HG03354 (cell line): ENCODE measurements around the gene ANKRD65.
"Not testable (repeated sequence)": the region's sequence is repeated elsewhere in the genome, so short reads cannot be mapped to it uniquely, and the experiment has no call there.

Experiments used
- ATAC-seq: cut with Tn5 transposase; IDR thresholded peaks from one replicate; pipeline ENCODE4 v1.9.1; 2021; ENCODE audit warnings: mild to moderate bottlenecking; ENCODE audit not compliant: unreplicated experiment, poor library complexity, severe bottlenecking

The ANKRD65 gene

DNA sequence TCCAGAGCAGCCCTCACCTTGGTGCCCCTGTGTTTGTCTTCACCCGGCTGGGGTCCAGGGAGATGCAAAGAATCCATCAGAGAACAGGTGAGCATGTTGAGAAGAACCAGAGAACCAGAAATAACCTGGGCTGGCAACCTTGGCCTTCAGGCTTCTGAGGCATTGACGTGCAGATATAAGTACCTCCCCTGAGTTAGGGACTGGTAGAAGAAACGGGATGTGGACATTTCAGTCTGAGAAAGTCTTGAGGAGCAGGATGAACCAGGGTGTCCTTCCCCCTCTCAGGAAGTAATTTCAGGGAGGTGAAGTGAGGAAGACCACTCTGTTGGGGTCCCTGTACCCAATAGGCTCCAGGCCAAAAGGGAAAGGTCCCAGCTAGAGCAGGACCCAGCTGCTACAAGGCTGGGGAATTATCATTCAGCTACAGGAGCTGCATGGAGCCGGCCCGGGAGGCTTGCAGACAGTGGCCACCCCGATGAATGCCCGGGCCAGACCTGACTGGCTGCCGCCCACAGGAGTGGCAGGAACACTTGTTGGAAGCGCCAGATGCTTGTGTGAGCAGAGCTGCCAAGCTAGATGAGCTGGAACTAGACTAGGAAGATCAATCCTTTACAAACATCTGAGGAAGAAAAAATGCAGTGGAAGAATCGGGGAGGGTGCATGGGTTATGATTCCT is 44.4 kb downstream of the ANKRD65 start:
- ATAC-seq = no peak

DNA sequence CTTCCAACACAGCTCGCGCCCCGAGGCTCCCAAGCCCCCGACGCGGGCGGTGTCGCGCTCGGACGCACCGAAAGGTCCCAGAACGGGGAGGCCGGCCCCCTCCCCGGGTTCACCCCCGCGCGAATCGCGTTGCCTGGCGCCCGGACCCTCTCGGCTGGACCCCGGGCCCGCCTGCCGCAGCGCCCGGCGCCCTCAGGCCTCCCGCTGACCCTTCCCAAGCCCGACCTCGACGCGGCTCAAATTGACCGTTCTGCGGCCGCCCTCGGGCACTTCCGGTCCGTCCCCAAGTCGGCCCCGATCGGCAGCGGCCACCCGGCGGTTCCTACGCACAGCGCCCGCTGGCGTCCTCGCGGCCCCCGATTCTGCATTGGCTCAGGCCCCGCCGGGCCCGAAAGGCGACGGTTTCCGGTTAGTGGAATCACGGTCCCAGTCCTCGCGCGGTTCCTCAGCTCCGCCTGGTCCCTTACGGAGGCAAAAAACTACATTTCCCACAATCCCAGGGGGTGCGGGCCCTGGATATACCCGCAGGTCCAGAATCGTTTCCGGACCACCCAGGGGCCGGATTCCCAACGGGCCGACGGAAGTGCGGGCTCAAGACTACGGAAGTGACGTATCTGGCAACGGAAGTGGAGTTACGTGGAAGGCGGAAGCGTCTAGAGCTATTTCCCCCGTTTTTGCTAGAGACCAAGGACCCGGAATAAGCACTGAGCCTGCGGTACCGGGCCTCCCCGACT is 46.0 kb downstream of the ANKRD65 start, which contains the start of gene AURKAIP1:
TSS of gene AURKAIP1 (minus strand) at position 279 of the 734 bp plus-strand sequence. CDS start 451 bp downstream, outside the sequence.
- ATAC-seq = peak; percentile 87

GRCh38 chr1:1374589-1374928 is 46.5 kb downstream of the ANKRD65 start:
- peak; percentile 2 for ATAC-seq

GRCh38 chr1:1373815-1374588 is 47.1 kb downstream of the ANKRD65 start:
- no peak for ATAC-seq

DNA sequence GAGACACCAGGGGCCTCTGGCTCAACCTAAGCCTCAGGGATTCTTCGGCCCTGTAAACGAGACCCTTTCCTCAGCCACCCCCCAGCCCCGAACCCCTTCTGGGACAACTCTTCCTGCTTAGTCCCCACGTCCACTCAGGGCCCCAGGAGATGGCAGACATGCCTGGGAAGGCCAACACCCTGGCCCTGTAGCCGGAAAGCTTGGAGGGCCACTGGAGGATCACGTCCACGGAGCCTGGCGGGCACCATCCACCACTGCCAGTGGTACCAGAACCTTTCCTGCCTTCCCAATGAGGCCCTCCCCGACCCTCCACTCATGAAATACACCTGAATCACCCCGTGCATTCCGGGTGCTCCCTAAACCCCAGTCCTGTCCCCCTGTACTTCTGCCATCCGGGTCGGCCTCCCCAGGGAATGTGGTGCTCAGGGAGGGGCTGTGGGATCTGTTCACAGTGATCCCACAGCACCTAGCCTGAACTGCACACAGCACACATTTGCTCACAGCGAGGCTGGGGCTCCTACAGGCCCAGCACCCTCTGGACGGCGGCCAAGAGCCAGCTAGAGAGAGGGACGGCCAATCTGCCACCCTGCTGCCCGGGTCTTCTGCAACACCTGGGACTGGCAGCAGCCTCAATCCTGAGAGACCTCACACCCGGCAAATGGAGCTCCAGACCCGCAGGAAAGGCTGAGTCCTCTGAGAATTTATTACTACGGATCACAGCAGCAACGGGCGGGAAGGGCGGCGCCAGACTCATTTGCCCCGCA is 47.8 kb downstream of the ANKRD65 start:
- no peak for ATAC-seq

GRCh38 chr1:1371746-1372711 is 49.0 kb downstream of the ANKRD65 start:
- no peak for ATAC-seq

DNA sequence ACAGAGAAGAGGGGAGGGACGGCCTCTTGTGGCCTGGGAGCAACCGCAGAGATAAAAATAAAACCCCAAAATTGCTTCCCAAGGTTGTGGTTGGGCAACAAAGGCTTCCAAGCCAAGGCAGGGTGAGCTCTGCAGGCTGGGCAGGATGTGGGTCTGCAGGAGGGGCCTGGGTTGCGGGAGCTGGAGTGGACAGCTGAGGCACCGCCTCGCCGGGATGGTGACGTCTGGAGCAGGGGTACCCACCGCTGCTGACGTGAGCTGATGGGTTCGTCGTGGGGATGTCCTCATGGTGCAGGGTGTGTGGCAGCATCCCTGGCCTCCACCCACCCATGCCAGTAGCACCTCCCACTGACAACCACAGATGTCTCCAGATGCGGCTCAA is 49.7 kb downstream of the ANKRD65 start:
- ATAC-seq = no peak

DNA sequence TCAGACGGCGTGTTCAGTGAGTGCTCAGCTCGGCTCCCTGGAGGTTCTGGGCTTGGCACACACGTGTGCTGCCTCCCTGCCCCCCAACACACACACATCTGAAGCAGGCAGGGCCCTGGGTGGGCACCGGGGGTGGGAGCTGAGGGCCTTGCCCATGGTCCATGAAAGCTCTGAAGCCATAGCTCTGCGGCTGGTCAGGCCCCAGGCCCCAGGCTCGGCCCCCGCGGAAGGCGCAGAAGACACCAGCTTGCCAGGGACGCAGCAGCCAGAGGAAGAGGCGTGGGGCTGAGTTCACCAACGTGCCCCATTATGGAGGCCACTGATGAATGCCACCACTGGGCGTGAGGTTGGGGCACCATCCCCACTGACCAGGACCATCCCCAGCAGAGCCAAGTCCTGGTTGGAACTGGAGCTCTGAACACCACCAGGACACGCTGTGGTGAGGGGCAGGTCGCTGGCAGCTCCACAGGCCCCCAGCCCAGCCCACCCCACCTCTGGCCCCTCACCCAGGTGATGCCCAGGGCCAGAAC is 50.2 kb downstream of the ANKRD65 start:
- ATAC-seq = no peak

GRCh38 chr1:1370094-1370493 is 51.0 kb downstream of the ANKRD65 start:
- not testable (repeated sequence) for ATAC-seq
